DND-41 (cell line): ENCODE results near the gene ATPAF1.

Experiments
- EZH2 ChIP-seq: IDR thresholded peaks from 3 replicates; pipeline ENCODE4 v1.6.1; 2012; ENCODE audit warnings: borderline replicate concordance, low read depth, mild to moderate bottlenecking, moderate library complexity, low read length, inconsistent platforms; ENCODE audit not compliant: severe bottlenecking
- TF ChIP-seq, protein P1 (sequence below): IDR thresholded peaks from 2 replicates; pipeline ENCODE4 v1.5.1; 2012; ENCODE audit warnings: borderline replicate concordance, low read length, moderate library complexity, mild to moderate bottlenecking; ENCODE audit not compliant: poor library complexity, severe bottlenecking; ENCODE audit errors: extremely low read depth

DNA sequence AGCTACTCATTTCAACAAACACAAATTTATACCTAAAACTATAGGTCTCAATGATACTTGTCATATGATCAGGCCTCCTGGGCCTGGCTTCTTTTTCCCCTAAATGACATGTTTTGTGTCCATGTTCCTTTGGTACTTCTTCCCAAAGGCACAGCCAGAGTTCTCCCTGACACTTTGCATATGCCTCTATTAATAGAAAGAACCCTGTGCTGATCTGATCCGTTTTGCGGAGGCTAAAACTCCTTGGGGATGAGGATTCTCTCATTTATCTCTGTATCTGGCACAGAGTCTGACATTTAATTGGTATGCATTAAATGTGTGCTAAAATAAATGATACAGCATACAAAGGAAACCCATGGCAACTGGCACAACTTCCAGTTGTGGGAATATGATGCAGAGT is 11.5 kb downstream of the ATPAF1 start:
- TF ChIP-seq EZH2: no peak
- TF ChIP-seq, protein P1, sequence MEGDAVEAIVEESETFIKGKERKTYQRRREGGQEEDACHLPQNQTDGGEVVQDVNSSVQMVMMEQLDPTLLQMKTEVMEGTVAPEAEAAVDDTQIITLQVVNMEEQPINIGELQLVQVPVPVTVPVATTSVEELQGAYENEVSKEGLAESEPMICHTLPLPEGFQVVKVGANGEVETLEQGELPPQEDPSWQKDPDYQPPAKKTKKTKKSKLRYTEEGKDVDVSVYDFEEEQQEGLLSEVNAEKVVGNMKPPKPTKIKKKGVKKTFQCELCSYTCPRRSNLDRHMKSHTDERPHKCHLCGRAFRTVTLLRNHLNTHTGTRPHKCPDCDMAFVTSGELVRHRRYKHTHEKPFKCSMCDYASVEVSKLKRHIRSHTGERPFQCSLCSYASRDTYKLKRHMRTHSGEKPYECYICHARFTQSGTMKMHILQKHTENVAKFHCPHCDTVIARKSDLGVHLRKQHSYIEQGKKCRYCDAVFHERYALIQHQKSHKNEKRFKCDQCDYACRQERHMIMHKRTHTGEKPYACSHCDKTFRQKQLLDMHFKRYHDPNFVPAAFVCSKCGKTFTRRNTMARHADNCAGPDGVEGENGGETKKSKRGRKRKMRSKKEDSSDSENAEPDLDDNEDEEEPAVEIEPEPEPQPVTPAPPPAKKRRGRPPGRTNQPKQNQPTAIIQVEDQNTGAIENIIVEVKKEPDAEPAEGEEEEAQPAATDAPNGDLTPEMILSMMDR: no peak
